ENCODE measurements around the gene DHFR2.

DNA sequence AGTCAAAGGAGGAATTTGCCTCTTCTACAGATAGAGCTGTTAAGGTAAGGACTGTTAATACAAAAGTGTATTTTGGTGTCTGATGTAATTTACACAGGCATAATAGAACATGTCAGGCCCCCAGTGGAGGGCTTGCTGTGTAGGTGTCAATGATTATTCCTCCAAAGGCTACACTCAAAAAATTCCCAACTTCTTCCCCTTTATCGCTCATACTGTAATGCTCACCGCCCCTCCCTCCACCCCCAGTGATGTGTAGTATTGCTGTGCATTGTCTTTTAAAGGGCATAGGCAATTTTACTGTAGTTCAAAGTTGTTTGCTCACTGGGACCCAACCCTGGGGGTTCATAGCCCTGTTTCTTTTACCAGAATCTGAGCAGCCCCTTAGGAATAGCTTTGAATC is 32.4 kb upstream of the DHFR2 start:
- TF ChIP-seq, protein P1, sequence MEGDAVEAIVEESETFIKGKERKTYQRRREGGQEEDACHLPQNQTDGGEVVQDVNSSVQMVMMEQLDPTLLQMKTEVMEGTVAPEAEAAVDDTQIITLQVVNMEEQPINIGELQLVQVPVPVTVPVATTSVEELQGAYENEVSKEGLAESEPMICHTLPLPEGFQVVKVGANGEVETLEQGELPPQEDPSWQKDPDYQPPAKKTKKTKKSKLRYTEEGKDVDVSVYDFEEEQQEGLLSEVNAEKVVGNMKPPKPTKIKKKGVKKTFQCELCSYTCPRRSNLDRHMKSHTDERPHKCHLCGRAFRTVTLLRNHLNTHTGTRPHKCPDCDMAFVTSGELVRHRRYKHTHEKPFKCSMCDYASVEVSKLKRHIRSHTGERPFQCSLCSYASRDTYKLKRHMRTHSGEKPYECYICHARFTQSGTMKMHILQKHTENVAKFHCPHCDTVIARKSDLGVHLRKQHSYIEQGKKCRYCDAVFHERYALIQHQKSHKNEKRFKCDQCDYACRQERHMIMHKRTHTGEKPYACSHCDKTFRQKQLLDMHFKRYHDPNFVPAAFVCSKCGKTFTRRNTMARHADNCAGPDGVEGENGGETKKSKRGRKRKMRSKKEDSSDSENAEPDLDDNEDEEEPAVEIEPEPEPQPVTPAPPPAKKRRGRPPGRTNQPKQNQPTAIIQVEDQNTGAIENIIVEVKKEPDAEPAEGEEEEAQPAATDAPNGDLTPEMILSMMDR (IDR thresholded peaks at IDR 0.05) = no peak
- TF ChIP-seq EP300 (IDR thresholded peaks at IDR 0.05; ENCODE audit: low read depth) = no peak
